Endometrium (tissue), 2 donors: Measurements from ENCODE around the gene RANBP17.

Source experiments
- FAIRE-seq: peaks from 2 replicates; lab custom pipeline; 2012; peaks lifted over from hg19 to GRCh38; lab: Jason Lieb, UNC
- donor health status: control.
- donor health status: control.

Gene RANBP17

GRCh38 chr5:171300358-171300757 is 438.5 kb downstream of the RANBP17 start:
- no peak for FAIRE-seq

GRCh38 chr5:171306166-171306565 is 444.3 kb downstream of the RANBP17 start:
- no peak for FAIRE-seq

- FAIRE-seq: no peak
Measured at GRCh38 chr5:171306781-171307591, 445.2 kb downstream of the RANBP17 start.

GRCh38 chr5:171307789-171308452 is 446.1 kb downstream of the RANBP17 start:
- FAIRE-seq: no peak

- no peak for FAIRE-seq
Measured at GRCh38 chr5:171308453-171309275, 446.8 kb downstream of the RANBP17 start, which contains the start of gene TLX3. Gene TLX3, plus strand, starts transcription at chr5:171309248. Its CDS starts 118 bp downstream, at chr5:171309366.

- FAIRE-seq: no peak
Measured at GRCh38 chr5:171309276-171310211, 447.7 kb downstream of the RANBP17 start.

- no peak for FAIRE-seq
Measured at GRCh38 chr5:171310212-171310818, 448.5 kb downstream of the RANBP17 start.

GRCh38 chr5:171310819-171311321 is 449.1 kb downstream of the RANBP17 start:
- no peak for FAIRE-seq

- no peak for FAIRE-seq
Measured at GRCh38 chr5:171311322-171312077, 449.7 kb downstream of the RANBP17 start.

GRCh38 chr5:171312129-171312974 is 450.5 kb downstream of the RANBP17 start:
- no peak for FAIRE-seq

GRCh38 chr5:171313481-171314206 is 451.8 kb downstream of the RANBP17 start:
- FAIRE-seq: no peak

- FAIRE-seq: no peak
Measured at GRCh38 chr5:171314728-171315385, 453.0 kb downstream of the RANBP17 start.

- FAIRE-seq: no peak
Measured at GRCh38 chr5:171315386-171315891, 453.6 kb downstream of the RANBP17 start.

- FAIRE-seq: no peak
Measured at GRCh38 chr5:171315925-171316257, 454.1 kb downstream of the RANBP17 start.

GRCh38 chr5:171316258-171317121 is 454.7 kb downstream of the RANBP17 start:
- no peak for FAIRE-seq

GRCh38 chr5:171317230-171317629 is 455.4 kb downstream of the RANBP17 start:
- FAIRE-seq: no peak

GRCh38 chr5:171318026-171318425 is 456.2 kb downstream of the RANBP17 start:
- no peak for FAIRE-seq
